NOMO-1 treated with dmso at 0.1 percent for 144 hours (cell line): ENCODE results near the gene B4GALNT1.
"Not testable (repeated sequence)": the region's sequence is repeated elsewhere in the genome, so short reads cannot be mapped to it uniquely, and the experiment has no call there.

Experiments
- DNase-seq: peaks from one replicate; lab custom pipeline; 2025; ENCODE audit not compliant: unreplicated experiment; lab: John Stamatoyannopoulos, UW

The B4GALNT1 gene

GRCh38 chr12:57638096-57638495, 5.1 kb upstream of the B4GALNT1 start:
- no peak for DNase-seq

- no peak for DNase-seq
Observed at GRCh38 chr12:57637364-57637763, 4.4 kb upstream of the B4GALNT1 start.

- DNase-seq = not testable (repeated sequence)
Observed at GRCh38 chr12:57636731-57637130, 3.7 kb upstream of the B4GALNT1 start.

DNA sequence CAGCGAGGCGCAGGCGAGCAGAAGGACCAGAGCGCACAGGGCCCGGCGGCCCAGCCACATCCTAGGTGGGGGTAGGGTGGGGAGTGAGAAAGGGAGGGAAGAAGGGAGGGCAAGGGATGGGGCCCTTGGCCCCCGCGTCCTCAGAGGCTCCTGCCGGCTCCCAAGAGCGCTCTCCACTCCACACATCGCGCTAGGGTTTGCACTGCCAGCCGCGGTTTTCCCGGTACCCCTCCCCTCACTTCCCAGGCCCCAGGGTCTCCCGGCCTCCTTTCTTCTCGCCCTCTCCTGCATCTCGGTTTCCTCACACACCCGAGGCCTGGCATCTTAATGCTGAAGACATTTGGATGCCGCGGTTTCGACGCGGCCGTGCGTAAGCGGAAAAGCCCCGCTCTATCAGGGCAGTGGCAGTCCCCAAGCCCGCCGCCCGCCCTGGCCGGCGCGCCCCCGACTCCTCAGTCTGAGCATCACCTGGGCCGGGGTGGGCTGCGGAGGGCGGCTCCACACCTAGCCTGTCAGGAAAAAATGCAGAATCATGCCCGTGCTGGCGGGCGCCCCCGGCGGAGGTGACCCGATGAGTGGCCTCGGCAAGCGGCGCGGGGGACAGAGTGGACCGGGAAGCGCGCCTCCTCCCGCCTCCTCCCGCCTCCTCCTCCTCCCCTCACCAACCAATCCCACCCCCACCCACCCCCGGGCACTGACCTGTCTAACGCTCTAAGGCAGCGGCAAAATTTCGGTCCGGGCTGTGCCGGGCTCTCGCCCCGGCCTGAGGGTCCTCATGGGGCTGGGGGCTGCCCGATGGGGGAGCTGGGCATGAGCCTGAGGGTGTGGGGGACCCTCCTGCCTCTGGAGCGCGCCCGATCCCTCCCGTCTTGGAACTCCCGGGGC, 686 bp downstream of the B4GALNT1 start:
- DNase-seq = no peak

GRCh38 chr12:57631566-57632072, 1.4 kb downstream of the B4GALNT1 start:
- DNase-seq = no peak

DNA sequence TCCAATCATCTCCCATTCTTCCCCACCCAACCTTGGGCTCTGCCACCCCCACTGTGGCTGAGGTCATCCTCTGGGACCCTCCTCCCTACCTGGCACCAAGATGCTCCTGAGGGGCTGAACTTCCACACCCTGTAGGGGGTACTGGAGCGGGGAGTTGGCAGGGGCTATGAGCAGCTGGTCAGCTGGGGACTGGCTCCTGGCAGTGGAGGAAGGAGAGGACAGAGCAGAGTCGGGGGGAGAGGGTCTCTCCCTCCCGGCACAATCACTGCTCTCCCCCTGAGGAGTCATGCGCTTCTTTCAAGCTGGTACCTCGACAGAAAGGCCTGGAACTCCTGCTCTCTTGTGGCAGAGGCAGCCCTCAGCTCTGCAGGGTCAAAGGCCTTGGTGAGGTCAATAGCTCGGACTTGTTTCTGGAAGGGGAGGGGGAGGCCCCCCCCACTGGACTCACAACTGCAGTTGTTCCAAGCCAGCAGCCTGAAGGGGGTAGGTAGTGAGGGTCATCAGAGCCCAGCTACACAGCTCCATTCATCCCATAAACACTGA, 2.0 kb downstream of the B4GALNT1 start:
- no peak for DNase-seq

- DNase-seq = no peak
Observed at GRCh38 chr12:57629897-57630471, 3.0 kb downstream of the B4GALNT1 start.

GRCh38 chr12:57628280-57629191, 4.5 kb downstream of the B4GALNT1 start:
- no peak for DNase-seq

DNA sequence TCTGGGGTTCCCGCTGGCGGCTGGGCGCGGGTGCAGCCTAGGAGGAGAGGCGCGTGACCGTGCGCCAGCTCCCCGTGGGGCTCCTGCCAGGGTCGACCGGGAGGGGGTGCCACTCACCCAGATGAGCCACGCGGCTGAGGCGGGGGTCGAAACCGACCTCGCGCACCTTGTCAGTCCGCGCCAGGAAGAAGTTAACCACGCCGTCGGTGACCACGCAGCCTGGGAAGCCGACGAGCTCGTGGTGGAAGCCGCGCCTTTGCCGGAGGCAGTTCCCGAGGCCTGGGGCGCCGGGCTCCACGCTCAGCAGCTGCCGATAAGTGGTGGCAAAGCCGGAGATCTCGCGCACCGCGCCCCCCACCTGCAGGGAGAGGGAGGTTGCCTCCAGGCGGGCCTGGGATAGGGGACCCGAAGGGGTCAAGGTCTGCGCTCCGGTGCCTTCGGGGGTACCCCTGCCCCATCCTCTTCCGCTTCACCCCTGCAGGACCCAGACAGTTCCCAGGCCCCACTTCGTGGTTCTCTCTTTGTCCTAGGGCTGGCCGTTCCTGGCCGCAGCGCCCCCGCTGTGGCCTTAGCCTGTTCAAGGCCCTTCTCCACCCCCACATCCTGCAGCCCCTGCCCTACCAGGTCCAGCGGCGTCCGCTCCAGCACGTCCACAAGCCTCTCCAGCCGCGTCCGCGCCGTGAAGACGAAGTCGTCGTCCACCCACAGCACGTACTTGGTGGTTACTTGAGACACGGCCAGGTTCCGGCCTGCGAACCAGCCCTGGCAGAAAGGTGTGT, 5.3 kb downstream of the B4GALNT1 start:
- DNase-seq = no peak

DNA sequence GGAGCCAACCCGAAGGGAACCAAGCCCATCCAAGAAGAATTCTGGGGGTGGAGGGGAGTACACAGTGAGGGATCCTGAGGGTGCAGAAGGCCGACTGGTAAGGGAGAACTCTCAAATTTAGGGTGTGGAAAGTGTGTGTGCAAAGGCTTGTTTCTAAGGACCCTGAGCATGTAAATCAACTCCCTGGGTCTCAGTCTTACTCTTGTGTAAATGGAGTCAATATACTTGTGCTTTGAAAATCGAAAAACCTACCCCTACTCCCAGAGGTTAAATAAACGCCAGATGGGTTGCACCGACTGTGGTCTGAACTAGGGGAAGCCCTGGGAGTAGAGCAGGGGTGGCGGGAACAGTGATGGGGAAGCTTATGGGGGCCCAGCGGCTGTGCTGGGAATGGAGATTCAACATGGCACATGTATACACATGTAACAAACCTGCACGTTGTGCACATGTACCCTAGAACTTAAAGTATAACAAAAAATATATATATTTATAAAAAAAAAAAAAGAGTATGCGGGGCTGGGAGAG, 6.0 kb downstream of the B4GALNT1 start:
- DNase-seq = no peak

DNA sequence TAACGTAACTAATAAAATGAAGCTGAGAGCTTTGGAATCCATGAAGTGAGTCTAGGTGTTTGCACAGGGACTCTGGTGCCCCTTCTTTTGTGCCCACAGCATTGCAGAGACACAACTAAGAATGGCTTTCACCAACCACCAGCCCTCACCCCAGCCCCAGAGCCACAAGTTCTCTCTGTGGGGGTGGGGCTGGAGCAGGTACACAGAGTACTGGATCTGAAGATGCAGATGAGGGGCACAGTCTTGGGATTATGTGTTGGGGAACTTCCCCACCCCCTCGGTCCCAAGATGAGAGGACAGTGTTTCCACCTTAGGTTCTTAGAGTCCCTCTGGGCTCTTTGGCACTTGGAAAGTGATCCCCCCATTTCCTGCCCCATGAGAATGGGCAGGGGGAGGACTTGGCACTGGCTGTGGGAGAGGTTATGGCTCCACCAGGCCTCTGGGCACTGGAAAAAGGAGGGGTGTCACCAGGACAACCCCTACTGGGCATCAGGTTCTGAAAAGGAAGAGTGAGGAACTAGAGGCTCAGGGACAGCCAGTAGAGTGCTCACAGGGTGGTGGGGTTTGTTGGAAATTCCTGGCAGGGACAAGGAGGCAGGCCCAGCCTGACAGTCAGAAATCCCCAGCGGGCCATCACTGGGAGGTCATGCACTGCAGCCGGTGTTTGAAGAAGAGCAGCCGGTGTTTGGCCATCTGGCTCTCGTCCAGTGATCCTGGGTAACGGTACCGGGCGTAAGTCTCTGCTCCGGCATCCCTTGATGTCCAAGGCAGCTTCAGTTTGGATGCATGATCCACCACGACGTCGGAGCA, 6.7 kb downstream of the B4GALNT1 start:
- no peak for DNase-seq

DNA sequence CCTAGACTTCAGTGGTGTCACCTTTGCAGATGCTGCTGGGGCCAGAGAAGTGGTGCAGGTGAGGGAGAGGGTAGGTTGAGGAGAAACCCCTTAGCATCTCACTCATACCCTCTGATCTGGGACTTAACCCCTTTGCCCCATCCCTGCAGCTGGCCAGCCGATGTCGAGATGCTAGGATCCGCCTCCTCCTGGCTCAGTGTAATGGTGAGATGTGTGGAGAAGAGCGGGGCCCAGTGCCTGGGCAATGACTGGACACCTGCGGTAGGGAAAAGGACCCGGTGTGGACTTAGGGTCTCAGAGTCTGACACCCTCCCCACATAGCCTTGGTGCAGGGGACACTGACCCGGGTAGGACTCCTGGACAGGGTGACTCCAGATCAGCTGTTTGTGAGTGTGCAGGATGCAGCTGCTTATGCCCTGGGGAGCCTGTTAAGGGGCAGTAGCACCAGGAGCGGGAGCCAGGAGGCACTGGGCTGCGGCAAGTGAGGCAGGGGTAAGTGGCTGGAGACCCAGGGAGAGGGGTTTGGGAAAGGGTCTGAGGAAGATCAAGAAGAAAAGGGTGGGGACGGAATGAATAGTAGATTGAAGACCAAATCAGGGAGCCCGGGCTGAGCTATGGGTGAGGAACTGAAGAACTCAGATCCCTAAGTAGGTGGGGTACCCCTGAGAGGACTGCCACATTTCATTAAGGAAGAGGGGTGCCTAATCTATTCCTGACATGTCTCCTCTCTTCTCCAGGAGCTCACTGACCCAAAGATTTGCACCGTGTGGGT, 7.6 kb downstream of the B4GALNT1 start:
- no peak for DNase-seq

DNA sequence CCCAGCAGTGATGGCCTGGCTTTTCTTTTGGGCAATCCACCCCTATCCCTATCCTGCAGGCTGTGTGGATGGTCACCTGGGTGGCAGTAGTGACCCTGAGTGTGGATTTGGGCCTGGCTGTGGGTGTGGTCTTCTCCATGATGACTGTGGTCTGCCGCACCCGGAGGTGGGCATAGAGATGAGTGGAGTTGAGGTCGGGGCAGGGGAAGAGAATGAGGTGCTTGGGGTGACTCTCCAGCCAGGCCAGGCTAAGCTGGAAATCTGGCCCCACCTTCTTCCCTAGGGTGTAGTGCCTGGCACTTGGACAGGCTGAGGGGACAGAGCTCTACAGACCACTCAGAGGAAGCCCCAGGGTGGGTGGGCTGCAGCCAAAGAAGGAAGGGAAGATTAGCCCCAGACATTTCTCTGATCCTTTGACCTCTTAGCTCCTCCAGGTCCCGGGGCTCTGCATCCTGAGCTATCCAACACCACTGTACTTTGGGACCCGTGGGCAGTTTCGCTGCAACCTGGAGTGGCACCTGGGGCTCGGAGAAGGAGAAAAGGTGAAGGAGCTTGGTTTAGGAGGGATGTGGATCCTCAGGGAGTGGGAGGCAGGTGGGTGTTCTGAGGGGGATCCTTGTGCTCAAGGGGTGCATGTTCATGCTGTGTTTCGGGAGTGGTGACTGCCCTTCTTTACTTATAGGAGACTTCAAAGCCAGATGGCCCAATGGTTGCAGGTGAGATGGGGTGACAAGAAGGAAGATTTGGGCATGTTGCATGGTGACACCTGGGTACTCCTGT, 8.4 kb downstream of the B4GALNT1 start:
- DNase-seq = no peak

DNA sequence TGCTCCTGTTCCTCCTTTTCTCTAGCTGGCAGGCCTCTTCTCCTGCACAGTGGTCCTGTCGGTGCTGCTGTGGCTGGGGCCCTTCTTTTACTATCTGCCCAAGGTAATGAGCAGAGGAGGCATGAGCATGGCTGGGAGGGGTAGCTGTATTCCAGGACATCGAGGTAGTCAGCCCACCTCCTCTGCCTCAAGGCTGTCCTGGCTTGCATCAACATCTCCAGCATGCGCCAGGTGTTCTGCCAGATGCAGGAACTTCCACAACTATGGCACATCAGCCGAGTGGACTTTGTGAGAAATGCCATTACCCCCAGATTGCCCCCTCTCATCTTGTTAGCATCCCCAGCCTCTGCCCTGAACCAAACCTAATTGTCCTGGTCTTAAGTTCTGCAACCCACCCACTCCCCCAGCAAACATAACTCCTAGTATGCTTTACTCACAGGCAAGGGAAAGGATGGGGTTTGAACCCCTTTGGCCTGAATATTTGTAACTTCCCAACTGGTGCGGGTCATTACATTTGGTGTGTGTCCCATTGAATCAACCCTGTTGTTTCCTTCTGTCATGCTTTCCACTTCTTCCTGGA, 9.1 kb downstream of the B4GALNT1 start:
- DNase-seq = no peak

- no peak for DNase-seq
Observed at GRCh38 chr12:57623385-57623784, 9.6 kb downstream of the B4GALNT1 start.

DNA sequence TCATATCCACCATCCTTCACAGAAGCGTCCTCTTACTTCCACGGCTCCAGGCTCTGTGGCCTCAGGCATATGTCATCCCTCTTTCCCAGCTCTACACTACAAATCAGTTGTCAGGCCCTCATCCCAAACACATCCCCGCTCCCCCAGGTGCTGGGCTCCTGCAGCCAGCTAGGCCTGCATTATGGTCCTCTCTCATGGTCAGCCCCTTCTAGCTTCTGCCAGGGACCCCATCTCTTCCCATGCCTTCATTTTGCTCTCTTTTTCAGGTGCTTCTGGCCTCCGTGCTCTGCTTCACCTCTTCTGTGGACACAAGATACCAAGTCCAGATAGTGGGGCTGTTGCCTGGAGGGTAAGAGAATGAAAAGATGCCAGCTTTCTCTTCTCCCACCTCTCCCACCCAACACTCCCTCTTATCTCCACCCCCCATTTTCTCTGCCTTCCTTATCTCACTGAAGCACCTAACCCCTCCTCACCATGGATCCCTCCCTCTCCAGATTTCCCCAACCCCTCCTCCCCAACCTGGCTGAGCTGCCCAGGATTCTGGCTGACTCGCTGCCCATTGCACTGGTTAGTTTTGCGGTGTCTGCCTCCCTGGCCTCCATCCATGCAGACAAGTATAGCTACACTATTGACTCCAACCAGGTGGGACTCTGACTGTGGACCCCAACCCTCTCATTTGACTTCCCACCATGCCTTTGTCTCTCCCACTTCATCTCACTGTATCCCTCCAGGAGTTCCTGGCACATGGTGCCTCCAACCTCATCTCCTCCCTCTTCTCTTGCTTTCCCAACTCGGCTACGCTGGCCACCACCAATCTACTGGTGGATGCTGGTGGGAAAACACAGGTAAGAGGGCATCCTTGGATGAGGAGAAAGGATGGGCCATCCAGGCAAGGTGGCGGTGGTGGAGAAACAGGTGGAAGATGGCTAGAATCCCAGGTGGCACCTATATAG, 10.4 kb downstream of the B4GALNT1 start:
- DNase-seq = no peak
